ENCODE results near the gene HEYL.

HEYL gene

GRCh38 chr1:39677645-39678044 lies 38.2 kb upstream of the HEYL start:
- TF ChIP-seq CTCF (IDR thresholded peaks at IDR 0.05; ENCODE audit: control insufficient read depth, insufficient read depth, low read depth, low read length, missing control alignments): no peak
- DNase-seq (ENCODE audit: low read depth): no peak
- no peak overlapping the region for H3K4me3 ChIP-seq (ENCODE audit: control insufficient read depth, low read depth, low read length)

GRCh38 chr1:39676948-39677548 lies 37.6 kb upstream of the HEYL start:
- TF ChIP-seq CTCF (IDR thresholded peaks at IDR 0.05; ENCODE audit: control insufficient read depth, insufficient read depth, low read depth, low read length, missing control alignments): no peak
- no peak overlapping the region for H3K4me3 ChIP-seq (ENCODE audit: control insufficient read depth, low read depth, low read length)
- DNase-seq (ENCODE audit: low read depth): no peak

- no peak for DNase-seq (ENCODE audit: low read depth)
- no peak overlapping the region for H3K4me3 ChIP-seq (ENCODE audit: control insufficient read depth, low read depth, low read length)
- no peak for TF ChIP-seq CTCF (IDR thresholded peaks at IDR 0.05; ENCODE audit: control insufficient read depth, insufficient read depth, low read depth, low read length, missing control alignments)
Measured at GRCh38 chr1:39675220-39675619, 35.8 kb upstream of the HEYL start.

GRCh38 chr1:39673215-39673614 lies 33.8 kb upstream of the HEYL start:
- H3K4me3 ChIP-seq (ENCODE audit: control insufficient read depth, low read depth, low read length): no peak overlapping the region
- TF ChIP-seq CTCF (IDR thresholded peaks at IDR 0.05; ENCODE audit: control insufficient read depth, insufficient read depth, low read depth, low read length, missing control alignments): no peak
- DNase-seq (ENCODE audit: low read depth): no peak

- no peak overlapping the region for H3K4me3 ChIP-seq (ENCODE audit: control insufficient read depth, low read depth, low read length)
- DNase-seq (ENCODE audit: low read depth): no peak
- TF ChIP-seq CTCF (IDR thresholded peaks at IDR 0.05; ENCODE audit: control insufficient read depth, insufficient read depth, low read depth, low read length, missing control alignments): no peak
Measured at GRCh38 chr1:39672551-39672947, 33.1 kb upstream of the HEYL start.

- peak within 1 kb of the TSS; percentile 26 for H3K4me3 ChIP-seq (ENCODE audit: control insufficient read depth, low read depth, low read length)
- no peak for DNase-seq (ENCODE audit: low read depth)
Measured at GRCh38 chr1:39671793-39672550, 32.5 kb upstream of the HEYL start, which contains the start of gene NT5C1A. NT5C1A (minus strand) TSS chr1:39672107; CDS start chr1:39672038, 69 bp downstream.

More at GRCh38 chr1:39671793-39672550, 32.5 kb upstream of the HEYL start, which contains the start of gene NT5C1A:
- TF ChIP-seq CTCF (IDR thresholded peaks at IDR 0.05; ENCODE audit: control insufficient read depth, insufficient read depth, low read depth, low read length, missing control alignments): no peak
